HG02970 (cell line): ENCODE measurements around the gene PLIN4.

Source experiments
- ATAC-seq: cut with Tn5 transposase; IDR thresholded peaks from one replicate; pipeline ENCODE4 v1.9.1; 2021; ENCODE audit warnings: mild to moderate bottlenecking, moderate library complexity, moderate number of reproducible peaks; ENCODE audit not compliant: unreplicated experiment, low FRiP score

Gene PLIN4

DNA sequence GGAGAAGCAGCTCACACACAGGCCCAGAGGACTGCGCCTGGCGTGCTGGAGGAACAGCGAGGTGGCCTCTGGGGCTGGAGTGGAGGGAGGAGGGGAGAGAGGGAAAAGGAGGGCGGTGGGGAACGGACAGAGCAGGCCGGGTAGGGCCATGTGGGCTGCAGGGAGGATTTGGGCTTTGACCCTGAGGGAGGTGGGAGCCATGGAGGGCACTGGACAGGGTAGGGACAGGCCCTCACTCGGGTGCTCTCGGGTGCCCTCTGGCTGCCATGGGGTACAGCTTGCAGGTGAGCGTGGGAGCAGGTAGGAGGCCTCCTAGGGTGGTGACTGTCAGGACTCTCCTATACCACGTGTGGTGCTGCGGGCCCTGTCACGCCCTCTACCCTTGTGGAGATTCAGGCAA is 22.8 kb downstream of the PLIN4 start:
- no peak for ATAC-seq

DNA sequence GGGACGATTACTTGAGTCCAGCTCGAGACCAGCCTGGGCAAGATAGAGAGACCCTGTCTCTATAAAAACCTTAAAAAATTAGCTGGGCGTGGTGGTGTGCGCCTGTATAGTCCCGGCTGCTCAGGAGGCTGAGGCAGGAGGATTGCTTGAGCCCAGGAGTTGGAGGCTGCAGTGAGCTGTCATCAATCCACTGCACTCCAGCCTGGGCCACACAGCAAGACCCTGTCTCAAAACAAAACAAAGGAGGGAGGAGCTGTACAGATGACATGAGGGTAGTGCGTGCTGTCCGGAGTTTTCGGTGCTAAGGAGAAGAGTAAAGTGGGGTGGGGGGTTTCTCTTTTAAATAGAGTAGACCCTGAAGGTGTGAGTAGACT is 23.6 kb downstream of the PLIN4 start:
- no peak for ATAC-seq

DNA sequence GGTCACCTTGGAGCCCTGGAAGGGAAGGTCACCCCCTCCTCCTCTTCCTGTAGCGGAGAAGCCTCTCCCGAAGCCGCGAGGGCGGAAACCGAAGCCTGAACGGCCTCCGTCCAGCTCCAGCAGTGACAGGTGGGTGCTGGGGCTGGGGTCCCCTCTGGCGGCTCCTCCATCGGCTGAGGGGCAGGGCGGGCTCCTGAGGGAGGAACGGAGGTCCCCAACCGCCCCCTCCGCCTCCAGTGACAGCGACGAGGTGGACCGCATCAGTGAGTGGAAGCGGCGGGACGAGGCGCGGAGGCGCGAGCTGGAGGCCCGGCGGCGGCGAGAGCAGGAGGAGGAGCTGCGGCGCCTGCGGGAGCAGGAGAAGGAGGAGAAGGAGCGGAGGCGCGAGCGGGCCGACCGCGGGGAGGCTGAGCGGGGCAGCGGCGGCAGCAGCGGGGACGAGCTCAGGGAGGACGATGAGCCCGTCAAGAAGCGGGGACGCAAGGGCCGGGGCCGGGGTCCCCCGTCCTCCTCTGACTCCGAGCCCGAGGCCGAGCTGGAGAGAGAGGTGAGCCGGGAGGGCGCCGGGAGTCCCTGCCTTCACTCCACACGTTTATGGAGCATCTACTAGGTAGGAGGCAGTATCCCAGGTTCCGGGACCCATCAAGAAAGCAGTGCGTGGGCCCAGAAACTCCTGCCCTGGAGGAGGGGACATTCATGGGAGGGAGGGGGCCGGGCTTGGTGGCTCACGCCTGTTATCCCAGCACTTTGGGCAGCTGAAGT is 24.2 kb downstream of the PLIN4 start:
- ATAC-seq = no peak

- no peak for ATAC-seq
Observed at GRCh38 chr19:4493104-4493928, 25.0 kb downstream of the PLIN4 start.

- no peak for ATAC-seq
Observed at GRCh38 chr19:4492337-4493103, 25.8 kb downstream of the PLIN4 start.

DNA sequence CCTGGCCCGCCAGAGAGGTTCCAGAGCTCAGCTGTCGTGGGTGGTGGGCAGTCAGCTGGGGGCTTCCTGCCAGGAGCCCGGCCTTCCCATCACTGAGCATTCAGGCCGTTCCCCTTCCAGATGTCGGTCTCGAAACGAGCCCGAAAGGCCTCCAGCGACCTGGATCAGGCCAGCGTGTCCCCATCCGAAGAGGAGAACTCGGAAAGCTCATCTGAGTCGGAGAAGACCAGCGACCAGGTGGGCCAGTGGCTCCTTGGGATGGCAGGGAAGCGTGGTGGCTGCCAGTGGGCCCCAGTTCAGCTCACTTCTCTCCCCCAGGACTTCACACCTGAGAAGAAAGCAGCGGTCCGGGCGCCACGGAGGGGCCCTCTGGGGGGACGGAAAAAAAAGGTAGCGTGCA is 26.8 kb downstream of the PLIN4 start:
- no peak for ATAC-seq

GRCh38 chr19:4488496-4488895 is 29.8 kb downstream of the PLIN4 start:
- no peak for ATAC-seq

DNA sequence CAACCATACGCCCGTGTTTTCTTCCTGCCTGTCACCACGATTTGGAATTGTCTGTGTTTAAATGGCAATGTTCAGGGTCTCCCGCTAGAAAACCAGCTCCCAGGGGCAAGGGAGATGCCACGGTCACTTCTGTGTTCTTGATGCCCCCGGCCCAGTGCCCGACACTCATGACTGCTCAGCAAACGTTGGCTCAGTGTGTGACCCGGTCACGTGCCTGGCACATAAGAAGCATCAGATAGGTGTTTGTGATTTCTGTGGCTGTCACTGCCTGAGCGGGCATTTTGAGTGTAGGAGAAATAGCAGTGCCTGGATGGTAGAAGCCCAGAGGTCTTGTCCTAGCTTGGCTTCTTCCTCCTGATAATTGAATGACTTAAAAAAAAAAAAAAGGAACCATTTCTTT is 30.7 kb downstream of the PLIN4 start:
- ATAC-seq = no peak

DNA sequence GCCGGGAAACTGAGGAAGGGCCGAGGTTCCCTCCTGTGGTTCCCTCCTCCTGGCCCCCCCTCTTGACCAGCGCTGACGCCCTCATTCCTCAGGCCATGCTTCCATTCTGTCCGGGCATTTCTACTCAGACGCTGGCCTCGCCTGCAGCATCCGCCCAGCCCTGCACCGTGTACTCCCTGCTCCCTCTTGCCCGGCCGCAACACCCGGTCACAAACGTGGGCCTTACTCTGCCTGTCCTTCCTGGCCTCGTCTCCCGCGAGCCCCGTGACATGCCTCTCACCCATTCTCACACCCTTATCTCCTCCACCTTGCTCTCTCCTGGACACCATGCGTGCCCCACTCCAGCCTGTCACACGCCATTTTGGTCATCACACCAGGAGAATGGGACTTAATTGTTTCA is 34.9 kb downstream of the PLIN4 start:
- ATAC-seq = no peak

DNA sequence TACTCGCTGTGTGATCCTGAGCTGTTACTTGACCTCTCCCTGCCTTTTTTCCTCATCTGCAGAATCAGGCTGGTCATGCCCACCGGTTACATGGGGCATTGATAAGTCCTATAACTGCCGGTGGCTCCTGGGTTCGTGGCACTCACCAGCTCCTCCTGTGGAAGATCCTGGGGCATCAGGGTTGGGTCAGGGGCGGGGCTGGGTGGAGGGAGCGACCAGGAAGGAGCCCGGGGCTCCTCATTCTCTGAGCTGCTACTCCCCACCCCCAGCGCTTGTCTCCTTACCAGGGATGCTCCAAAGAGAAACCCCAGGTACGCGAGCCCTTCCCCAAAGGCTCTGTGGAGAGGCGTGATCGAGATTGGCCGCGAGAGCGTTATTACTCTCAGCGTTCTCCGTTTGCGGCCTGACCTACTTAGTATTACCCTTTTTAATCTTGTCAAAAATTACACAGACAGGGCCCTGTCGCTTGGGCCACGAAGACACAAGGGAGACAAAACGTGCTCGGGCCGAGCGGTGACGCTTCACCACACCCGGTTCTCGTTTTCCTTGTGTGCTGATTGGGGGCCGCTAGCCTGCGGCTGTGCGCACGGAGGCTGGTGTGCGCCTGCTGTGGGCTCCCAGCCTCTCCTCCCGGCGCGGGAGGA is 35.4 kb downstream of the PLIN4 start:
- ATAC-seq = no peak

DNA sequence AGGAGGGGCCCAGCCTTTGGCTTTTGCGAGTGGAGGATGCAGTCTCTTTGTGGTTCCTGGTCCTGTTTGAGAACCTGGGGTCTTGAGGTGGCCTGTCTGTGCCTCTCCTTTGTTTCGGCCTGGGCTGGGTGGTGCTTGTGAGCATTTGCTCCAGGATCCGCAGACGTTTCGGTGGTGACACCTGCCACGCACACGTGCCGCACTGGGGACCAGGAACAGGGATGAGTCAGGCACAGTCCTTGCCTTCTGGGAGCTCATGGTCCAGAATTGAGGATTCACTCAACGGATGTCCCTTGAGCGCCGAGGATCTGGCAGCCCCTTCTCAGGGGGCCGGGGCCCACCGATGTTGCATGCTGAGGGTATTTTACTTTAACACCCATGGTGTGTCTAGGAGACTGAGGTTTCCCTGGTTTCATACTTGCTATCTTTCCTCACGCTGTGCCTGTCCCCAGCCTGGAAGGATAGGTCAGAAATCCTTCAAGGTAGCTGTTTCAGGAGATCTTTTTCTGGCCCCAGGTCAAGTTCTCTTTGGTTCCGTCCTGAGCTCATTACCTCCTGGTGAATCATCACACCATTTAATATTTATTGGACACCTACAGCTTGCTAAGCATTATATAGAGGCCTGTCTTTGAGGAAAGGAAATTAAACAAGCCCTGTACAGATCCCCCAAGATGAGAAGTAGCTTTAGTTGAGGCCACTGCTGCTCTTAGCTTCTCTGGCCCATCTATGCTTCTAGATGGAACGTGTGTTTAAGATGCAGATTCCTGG is 41.1 kb downstream of the PLIN4 start:
- no peak for ATAC-seq

GRCh38 chr19:4474514-4475022 is 43.7 kb downstream of the PLIN4 start:
- ATAC-seq = no peak

GRCh38 chr19:4473763-4474513 is 44.3 kb downstream of the PLIN4 start:
- no peak for ATAC-seq

GRCh38 chr19:4473011-4473762 is 45.1 kb downstream of the PLIN4 start:
- no peak for ATAC-seq

DNA sequence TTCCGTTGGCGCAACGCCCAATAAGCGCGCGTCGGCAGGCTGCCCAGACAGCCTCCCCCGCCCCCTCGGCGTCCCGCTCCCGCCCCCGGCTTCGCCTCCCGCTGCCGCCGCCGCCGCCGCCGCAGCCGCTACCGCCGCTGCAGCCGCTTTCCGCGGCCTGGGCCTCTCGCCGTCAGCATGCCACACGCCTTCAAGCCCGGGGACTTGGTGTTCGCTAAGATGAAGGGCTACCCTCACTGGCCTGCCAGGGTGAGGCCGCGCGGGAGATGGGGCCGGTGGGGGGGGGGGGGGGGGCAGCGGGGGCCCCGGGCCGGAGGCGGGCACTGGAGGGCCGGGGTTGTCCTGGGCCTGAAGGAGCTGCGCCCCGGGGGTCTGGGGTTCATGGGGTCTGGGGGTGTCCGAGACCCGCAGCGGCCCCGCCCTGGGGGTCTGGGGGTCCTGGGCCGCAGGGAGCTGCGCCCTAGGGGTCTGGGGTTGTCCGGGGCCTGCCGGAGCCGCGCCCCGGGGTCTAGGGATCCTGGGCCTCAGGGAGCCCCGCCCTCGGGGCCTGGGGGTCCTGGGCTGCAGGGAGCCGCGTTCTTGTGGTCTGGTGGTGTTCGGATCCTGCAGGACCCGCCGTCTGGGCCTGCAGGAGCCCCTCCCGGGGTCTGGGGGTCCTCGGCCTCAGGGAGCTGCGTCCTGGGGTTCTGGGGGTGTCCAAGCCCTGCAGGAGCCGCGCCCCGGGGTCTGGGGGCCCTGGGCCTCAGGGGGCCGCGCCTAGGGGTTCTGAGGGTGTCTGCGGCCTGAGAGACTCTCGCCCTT is 45.9 kb downstream of the PLIN4 start, which contains the start of gene HDGFL2:
Gene HDGFL2 (plus strand): TSS at position 124 of the 801 bp plus-strand sequence. CDS start 54 bp downstream, at position 178.
- ATAC-seq = no peak

DNA sequence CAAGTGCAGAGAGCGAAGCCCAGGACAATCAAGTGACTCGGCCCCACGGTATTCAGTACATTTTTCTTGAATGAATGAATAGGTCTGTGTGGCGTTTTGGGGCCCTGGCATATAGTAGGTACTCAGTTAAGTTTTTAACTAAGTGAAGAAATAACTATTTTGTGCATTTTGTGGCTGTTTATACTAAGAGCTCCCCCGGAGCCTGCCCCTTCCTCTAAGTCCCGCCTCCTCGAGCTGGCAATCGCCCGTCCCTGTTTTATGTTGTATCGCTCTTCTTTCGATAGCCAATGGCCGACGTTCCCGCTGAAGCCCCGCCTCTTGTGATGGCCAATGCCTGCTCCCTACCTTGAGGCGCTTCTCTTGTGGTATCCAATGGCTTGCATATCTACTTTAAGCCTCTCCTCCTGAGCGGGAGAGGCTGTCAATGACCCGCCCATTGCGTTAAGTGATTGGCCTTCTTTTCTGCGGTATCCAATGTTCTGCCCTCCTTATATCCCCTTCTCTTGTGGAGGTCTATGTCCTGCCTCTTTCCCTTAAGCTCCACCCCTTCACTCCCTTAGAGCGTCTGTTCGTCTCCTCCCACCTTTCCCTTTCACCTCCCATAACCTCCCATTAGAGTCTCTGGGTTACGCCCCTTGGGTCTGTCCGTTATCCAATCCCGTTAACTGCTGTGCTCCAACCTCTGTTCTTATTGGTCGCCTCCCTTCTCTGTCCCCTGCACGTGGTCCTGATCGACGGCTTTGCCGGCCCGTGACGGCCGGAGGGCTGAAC is 46.7 kb downstream of the PLIN4 start:
- peak; percentile 79 for ATAC-seq

DNA sequence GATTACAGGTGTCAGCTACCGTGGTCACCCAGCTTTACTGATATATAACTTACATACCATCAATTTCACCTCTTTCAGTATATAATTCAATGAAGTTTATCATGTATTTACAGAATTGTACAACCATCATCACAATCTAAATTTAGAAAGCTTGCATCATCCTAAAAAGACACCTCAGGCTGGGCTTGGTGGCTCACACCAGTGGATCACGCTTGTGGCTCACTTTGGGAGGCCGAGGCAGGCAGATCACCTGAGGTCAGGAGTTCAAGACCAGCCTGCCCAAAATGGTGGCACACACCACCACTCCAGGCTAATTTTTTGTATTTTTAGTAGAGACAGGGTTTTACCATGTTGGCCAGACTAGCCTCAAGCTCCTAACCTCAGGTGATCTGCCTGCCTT is 50.5 kb downstream of the PLIN4 start:
- no peak for ATAC-seq
